Amygdala (tissue), 56 donors: ENCODE data around the gene NFATC2.

Experiments
- DNase-seq, 56 donors: peaks; one replicate each; lab custom pipeline; 2025; lab: John Stamatoyannopoulos, UW

The NFATC2 gene

GRCh38 chr20:51542571-51543421, at the start of gene NFATC2:
TSS of gene NFATC2 (minus strand) at chr20:51542719. CDS start at chr20:51542499, 220 bp downstream.
- DNase-seq, result peak in 5 of 56 donors; percentile 4 to 28 (median 10)

- no peak for DNase-seq
These were observed 49.4 kb upstream of the NFATC2 start for GRCh38 chr20:51591871-51592270.

GRCh38 chr20:51588762-51589161, 46.2 kb upstream of the NFATC2 start:
- no peak for DNase-seq

- no peak for DNase-seq
These were observed 44.6 kb upstream of the NFATC2 start for GRCh38 chr20:51587145-51587544.

- no peak for DNase-seq
These were observed 43.5 kb upstream of the NFATC2 start for GRCh38 chr20:51586005-51586440.

- no peak for DNase-seq
These were observed 42.6 kb upstream of the NFATC2 start for GRCh38 chr20:51585148-51585547.

GRCh38 chr20:51584737-51585136, 42.2 kb upstream of the NFATC2 start:
- DNase-seq, result no peak

- DNase-seq, result no peak
These were observed 41.6 kb upstream of the NFATC2 start for GRCh38 chr20:51584116-51584515.

- no peak for DNase-seq
These were observed 41.0 kb upstream of the NFATC2 start for GRCh38 chr20:51583499-51583898.

GRCh38 chr20:51583073-51583472, 40.6 kb upstream of the NFATC2 start:
- DNase-seq, result no peak

GRCh38 chr20:51581571-51581970, 39.1 kb upstream of the NFATC2 start:
- DNase-seq, result no peak

- DNase-seq, result no peak
These were observed 36.6 kb upstream of the NFATC2 start for GRCh38 chr20:51579137-51579536.

GRCh38 chr20:51578145-51578459, 35.6 kb upstream of the NFATC2 start:
- no peak for DNase-seq

GRCh38 chr20:51577432-51578144, 35.1 kb upstream of the NFATC2 start:
- no peak for DNase-seq

- DNase-seq, result no peak
These were observed 33.0 kb upstream of the NFATC2 start for GRCh38 chr20:51575486-51575885.

- DNase-seq, result no peak
These were observed 31.9 kb upstream of the NFATC2 start for GRCh38 chr20:51574248-51575033.

- no peak for DNase-seq
These were observed 31.2 kb upstream of the NFATC2 start for GRCh38 chr20:51573576-51574243.

GRCh38 chr20:51571460-51571794, 28.9 kb upstream of the NFATC2 start:
- DNase-seq, result no peak

- no peak for DNase-seq
These were observed 28.4 kb upstream of the NFATC2 start for GRCh38 chr20:51570739-51571459.
